ENCODE data around the gene RNPEP.

Gene RNPEP

DNA sequence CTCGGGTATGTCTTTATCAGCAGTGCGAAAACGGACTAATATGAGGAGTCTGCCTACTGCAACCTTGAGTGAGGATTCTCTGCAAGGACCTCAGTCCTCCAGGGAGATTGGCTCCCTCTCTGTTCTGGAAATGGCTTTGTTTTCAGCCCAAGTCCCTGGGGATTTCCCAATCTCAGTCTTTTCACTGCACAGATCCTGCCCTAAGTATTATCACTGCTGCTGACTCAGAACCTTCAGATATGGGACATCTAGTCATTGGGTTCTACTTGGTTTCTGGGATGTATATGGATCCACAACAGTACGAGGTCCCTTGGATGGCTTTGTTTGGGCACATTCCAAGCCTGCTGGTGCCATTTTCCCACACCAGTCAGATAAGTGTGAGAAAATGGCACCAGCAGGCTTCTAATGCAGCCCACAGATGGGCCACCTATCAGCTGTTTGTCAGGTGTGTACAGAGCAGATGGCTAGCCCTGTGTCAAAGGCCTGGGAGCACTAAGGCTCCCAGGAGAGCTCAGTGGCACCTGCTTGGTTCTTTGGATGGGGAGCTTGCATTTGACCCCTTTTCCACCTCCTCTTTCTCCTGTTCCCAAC is 55.4 kb downstream of the RNPEP start:
- DNase-seq (ENCODE audit: low read depth) = no peak
- TF ChIP-seq, protein P1, sequence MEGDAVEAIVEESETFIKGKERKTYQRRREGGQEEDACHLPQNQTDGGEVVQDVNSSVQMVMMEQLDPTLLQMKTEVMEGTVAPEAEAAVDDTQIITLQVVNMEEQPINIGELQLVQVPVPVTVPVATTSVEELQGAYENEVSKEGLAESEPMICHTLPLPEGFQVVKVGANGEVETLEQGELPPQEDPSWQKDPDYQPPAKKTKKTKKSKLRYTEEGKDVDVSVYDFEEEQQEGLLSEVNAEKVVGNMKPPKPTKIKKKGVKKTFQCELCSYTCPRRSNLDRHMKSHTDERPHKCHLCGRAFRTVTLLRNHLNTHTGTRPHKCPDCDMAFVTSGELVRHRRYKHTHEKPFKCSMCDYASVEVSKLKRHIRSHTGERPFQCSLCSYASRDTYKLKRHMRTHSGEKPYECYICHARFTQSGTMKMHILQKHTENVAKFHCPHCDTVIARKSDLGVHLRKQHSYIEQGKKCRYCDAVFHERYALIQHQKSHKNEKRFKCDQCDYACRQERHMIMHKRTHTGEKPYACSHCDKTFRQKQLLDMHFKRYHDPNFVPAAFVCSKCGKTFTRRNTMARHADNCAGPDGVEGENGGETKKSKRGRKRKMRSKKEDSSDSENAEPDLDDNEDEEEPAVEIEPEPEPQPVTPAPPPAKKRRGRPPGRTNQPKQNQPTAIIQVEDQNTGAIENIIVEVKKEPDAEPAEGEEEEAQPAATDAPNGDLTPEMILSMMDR (conservative IDR thresholded peaks at IDR 0.05; ENCODE audit: low read depth, low read length) = no peak

DNA sequence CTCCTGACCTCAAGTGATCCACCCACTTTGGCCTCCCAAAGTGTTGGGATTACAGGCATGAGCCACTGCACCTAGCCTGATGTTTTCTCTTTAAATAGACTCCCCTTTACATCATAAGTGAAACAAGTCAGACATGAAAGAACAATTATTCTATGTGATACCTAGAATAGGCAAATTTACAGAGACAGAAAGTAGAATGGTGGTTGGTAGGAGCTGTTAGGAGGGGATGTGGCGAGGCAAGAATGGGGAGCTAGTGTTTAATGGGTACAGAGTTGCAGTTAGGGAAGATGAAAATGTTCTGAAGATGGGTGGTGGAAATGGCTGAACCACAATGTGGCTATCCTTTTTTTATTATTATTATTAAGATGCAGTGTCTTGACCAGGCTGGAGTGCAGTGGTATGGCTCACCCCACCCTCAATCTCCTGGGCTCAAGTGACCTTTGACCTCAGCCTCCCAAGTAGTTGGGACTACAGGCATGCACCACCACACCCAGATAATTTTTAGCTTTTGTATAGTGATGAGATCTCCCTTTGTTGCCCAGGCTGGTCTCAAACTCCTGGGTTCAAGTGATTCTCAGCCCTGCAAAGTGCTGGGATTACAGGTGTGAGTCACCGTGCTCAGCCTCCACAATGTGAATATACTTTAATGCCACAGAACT is 56.4 kb downstream of the RNPEP start:
- TF ChIP-seq, protein P1 (conservative IDR thresholded peaks at IDR 0.05; ENCODE audit: low read depth, low read length) = no peak
- no peak overlapping the region for H3K4me3 ChIP-seq (ENCODE audit: low read length)
- DNase-seq (ENCODE audit: low read depth) = no peak

More for the DNA sequence above, 55.4 kb downstream of the RNPEP start:
- H3K4me3 ChIP-seq (ENCODE audit: low read length) = no peak overlapping the region

DNA sequence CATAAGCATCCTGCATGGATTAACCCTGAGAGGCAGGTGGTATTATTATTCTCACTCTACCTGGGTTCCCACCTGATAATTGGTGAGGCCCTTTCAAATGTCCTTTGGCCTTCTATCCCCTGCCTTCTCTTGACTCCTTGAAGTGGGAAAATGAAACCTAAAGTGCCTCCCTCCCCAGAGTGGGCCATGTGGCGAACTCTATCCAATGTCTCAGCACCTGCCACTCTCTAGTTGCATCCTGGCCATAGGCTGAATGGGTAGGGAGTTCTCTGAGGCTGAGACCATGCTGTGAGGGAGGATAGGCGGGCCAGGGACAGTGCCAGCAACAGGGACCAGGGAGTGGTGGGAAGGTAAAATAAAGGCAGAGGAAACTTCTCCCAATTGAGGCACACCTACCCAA is 63.3 kb downstream of the RNPEP start:
- TF ChIP-seq, protein P1 (conservative IDR thresholded peaks at IDR 0.05; ENCODE audit: low read depth, low read length) = no peak
- no peak overlapping the region for H3K4me3 ChIP-seq (ENCODE audit: low read length)
- no peak for DNase-seq (ENCODE audit: low read depth)

DNA sequence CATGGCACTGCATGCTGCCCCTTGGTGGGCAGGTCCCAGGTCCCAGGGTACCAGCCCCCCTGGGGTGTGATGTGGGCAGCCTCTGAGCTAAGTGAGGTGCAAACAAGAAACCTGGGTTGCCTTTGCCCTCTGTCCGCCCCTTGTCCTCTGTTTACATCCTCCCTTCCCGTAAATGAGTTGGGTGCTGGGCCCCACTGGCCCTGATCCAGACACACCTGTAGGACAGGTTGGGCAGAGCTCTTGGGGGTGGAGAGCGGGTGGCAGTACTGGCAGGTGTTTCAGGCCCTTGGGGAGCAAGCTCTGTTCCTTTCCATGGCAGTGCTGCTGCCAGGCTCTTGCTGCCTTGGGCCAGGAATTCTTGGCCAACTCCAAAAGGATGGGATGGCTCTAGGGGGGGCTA is 63.8 kb downstream of the RNPEP start:
- TF ChIP-seq, protein P1 (conservative IDR thresholded peaks at IDR 0.05; ENCODE audit: low read depth, low read length) = no peak
- H3K4me3 ChIP-seq (ENCODE audit: low read length) = no peak overlapping the region
- DNase-seq (ENCODE audit: low read depth) = no peak

DNA sequence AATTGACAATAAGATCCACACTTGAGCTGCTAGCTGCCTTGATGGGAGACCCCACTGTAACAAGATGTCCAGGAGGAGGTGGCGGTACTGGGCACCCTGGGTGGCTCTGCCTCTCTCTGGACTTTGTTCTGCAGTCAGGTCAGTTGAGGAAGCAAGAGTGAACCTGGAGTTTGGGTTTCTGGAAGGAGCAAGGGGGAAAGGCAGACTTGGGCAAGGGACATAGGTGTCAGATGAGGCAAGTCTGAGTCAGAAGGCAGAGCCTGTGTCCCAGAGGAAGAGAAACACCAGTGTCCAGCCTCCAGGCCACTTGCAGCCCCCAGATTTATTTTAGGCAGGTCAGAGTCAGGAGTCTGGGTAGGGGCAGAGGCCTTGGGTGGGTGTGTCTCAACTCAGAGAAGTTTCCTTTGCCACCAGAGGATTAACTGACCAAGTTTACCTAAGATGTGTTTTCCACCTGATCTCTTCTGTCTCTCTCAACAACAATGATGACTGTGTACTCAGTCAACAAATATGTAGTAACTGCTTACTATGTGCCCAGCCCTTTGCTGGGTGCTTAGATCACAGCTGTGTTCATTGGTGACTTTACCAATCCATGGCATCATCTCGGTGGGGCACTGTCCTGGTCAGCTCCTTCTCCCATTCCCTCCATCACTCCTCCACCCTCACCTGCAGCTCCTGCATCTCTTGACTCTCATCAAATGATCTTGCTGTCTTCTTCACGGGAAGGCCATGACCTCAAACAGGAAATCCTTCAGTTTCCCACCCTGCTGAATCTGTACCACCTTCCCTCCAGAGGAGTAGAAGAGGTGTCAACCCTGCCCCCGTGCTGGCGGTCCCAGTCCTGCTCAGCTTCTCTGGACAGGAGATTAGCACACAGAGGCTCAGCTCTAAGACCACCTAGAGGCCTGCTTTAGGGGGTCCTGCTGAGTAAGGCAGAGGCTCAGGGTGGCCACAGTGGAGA is 64.6 kb downstream of the RNPEP start:
- H3K4me3 ChIP-seq (ENCODE audit: low read length) = no peak overlapping the region
- TF ChIP-seq, protein P1 (conservative IDR thresholded peaks at IDR 0.05; ENCODE audit: low read depth, low read length) = no peak
- no peak for DNase-seq (ENCODE audit: low read depth)

DNA sequence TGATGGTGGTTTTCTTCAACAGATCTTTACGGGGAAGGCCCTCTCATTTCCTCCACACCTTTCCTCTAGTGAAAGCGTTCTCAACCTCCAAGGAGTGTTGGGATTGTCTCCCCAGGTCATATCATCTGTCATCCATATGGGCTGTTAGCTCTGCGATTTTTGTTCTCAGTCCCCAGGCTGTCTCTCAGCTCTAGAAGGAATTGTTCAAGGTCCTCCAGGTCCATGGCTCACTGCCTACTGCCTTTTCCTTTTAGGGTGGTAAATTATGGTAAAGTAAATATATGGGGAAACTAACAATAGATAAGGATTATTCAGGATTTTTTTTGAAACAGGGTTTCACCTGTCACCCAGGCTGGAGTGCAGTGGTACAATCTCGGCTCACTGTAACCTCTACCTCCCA is 65.5 kb downstream of the RNPEP start:
- DNase-seq (ENCODE audit: low read depth) = no peak
- TF ChIP-seq, protein P1 (conservative IDR thresholded peaks at IDR 0.05; ENCODE audit: low read depth, low read length) = no peak
- H3K4me3 ChIP-seq (ENCODE audit: low read length) = no peak overlapping the region

Data from retinal pigment epithelial cell (primary cell).